CD4-positive, alpha-beta T cell treated with Interferon gamma for 1 hour (primary cell): ENCODE measurements around the gene KCNK1.
"Not testable (repeated sequence)": the region's sequence is repeated elsewhere in the genome, so short reads cannot be mapped to it uniquely, and the experiment has no call there.

Experiments
- DNase-seq: peaks from one replicate; pipeline ENCODE4 v3.0.0-alpha.2; 2020

KCNK1 gene

DNA sequence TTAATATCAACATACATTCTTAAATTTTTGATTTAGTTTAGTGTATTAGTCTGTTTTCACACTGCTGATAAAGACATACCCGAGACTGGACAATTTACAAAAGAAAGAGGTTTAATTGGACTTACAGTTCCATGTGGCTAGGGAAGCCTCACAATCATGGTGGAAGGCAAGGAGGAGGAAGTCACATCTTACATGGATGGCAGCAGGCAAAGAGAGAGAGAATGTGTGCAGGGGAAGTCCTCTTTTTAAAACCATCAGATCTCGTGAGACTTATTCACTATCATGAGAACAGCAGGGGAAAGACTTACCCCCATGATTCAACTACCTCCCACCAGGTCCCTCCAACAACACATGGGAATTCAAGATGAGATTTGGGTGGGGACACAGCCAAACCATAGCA is 56.5 kb downstream of the KCNK1 start:
- not testable (repeated sequence) for DNase-seq

GRCh38 chr1:233671286-233671685 is 57.4 kb downstream of the KCNK1 start:
- DNase-seq: no peak

- DNase-seq: no peak
Measured at GRCh38 chr1:233672732-233673131, 58.8 kb downstream of the KCNK1 start.

DNA sequence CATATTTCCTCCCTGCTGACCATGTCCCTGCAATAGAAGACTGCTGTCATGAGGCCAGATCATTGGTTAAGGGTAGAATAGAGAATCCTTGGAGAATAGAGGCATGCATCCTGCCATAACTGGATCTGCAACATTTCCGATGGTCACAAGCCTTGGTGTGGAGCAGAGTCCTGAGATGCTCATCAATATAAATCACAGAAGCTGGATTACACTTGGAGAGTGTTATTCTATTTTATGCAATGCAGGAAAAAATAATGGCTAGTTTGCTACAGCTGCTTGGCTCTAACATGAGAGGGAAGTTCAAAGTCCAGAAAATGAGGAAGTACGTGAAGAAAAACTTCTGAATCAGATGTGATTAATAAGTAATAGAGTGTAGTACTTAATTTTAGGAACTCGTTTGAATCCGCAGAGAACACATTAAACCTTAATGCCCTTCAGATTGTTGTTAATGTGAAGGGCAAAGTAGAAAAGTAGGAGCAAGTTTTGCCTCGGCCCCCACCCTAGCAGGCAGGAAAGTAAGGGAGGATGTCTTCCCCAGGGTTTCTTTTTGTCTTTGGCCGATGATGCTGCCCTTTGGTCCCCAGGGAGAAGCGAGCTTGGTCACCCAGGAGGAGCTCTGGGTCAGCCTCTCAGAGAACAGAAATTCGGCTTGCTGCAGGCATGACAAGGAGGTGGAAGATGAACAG is 59.5 kb downstream of the KCNK1 start:
- DNase-seq: no peak

DNA sequence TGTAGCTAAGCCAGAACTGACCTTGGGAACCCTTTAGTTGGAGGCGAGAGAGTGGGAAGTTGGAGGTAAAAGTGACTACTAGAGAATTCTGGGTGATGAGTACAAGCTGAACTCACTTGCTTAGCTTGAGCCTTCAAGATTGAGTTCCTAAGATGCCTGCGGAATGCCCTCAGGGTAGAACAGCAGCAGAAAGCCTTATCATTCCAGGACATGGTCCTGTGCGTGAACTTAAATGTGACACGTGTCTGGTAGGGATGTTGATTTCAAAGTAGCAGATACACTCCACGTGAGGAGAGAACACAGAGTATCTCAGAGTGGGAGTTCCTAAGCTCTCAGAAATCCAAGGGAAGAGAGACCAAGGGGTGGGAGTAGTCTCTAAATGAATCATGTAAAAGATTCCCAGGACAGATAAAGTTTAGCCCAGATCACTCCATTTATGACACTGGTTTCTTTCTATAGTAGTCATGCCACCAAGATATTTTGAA is 60.1 kb downstream of the KCNK1 start:
- no peak for DNase-seq

DNA sequence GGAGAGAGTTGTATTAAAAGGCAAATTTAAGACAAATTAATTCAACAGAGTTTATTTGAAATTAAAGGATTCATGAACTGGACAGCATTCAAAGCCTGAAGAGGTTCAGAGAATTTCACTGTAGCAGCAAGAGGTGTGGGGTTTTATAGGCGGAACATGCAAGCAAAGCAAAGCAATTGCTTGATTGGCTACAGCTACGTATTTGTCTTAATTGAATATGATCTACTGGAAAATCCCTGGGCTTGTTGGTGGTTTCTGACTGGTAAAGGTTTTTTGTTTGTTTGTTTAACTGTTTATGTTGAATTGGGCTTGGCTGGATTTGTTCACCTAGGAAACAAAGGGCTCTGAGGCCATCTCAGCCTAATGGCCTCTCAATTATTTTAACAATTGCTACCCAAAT is 61.5 kb downstream of the KCNK1 start:
- no peak for DNase-seq

GRCh38 chr1:233675893-233676292 is 62.0 kb downstream of the KCNK1 start:
- no peak for DNase-seq

DNA sequence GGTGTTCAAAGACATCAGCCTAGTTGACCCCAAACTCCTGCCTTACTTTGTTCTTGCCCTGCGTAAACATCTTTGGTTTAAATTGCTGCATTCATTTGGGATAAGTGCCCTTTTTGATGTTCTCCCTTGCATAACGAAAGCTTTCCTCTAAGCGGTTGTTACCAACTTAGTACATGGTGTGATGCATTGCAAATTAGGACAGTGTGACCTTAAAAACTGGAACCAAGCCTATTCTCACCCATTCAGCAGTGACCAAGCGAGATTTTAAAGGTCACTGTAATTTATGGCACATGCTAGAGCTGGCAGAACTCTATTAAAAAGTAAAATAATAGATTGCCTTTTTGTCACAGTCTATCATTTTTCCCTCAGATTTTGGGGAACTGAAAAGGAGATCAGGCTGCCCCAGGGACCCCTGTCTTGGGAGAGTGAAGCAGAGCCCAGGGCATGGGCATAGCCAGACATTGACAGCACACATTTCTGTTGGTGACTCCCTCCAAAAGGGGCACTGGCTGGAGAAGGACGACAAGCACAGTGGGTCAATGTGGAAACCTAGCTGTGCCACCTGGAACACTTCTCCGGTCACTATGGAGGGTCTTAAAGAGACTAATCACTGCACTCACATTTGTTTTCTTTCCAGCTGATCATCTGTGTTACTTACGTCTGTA is 63.9 kb downstream of the KCNK1 start:
- no peak for DNase-seq

- DNase-seq: no peak
Measured at GRCh38 chr1:233679030-233679429, 65.1 kb downstream of the KCNK1 start.

- DNase-seq: no peak
Measured at GRCh38 chr1:233679591-233680373, 65.9 kb downstream of the KCNK1 start.

DNA sequence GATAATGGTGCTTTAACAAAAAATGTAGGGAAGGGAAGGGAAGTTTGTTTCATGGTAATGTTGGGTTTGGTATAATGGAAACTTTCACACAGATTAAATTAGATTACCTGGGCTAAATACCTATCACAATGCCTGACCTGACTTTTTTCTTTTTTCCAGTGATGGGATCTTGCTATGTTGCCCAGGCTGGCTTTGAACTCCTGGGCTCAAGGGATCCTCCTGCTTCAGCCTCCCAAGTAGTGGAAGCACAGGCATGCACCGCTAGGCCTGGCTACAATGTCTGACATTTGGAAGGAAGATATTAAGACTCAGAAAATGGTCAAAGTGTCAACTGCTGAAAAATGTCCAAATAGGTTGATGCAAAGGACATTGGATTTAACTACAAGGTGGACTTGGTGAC is 67.4 kb downstream of the KCNK1 start:
- DNase-seq: no peak

DNA sequence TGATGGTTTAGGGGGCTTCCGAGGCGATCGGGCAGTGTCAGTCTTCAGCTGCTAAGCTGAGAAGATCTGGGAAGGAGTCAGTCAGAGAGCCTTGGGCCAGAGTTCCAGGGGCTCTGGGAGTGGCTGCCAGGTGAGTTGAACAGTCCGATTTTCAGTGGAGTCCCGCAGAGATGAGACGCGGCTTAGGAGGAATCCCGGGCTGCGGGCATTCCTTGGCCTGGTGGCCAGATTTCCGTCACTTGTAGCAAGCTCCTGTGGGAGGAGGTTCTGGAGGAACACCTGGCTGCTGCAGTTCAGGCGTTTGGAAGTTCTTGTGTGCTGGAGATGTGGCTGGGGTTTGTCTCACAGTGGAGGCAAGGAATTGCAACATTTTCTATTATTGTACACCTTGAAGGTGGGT is 72.7 kb downstream of the KCNK1 start:
- not testable (repeated sequence) for DNase-seq

DNA sequence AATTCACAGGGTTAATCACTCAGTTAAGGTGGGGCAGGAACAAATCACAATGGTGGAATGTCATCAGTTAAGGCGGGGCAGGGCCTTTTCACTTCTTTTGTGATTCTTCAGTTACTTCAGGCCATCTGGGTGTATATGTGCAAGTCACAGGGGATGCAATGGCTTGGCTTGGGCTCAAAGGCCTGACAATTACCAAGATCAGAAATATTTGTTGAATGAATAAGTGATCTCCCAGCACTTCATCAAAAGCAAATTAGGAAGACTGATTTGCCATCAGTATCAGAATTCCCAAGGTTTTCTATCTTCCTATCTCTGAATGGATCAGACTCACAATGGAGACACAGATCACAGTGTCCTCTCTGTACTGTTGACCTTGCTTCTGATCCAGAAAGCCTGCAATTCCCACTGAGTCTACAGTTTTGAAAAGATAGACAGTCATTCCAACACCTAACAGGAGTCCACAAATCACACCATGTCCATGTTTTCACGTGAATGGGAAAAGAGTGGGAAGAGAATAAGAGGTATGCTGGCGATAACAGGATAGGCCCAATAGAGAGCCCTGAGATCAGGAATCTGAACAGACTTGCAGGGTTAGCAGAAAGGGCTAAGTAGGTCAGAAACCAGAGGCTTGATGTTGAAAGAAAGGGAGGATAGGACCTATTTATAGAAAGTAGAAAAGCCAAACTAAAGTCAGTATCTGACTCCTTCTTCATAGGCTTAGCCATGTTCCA is 75.3 kb downstream of the KCNK1 start:
- DNase-seq: no peak

- no peak for DNase-seq
Measured at GRCh38 chr1:233689748-233690254, 75.9 kb downstream of the KCNK1 start.

DNA sequence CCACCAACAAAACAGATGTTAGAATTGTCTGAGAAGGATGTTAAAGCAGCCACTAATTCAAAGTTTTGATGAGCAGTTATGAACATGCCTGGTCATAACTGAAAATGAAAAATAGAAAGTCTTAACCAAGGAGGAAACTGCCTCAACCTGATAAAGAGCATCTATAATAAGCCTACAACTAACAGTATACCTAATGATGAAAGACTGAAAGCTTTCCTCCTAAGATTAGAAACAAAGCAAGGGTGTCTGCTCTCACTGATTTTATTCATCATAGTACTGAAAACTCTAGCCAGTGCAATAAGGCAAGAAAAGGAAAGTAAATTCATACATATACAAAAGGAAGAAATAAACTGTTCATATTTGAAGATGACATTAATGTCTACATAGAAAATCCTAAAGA is 82.0 kb downstream of the KCNK1 start:
- no peak for DNase-seq

- no peak for DNase-seq
Measured at GRCh38 chr1:233700338-233700737, 86.4 kb downstream of the KCNK1 start.

DNA sequence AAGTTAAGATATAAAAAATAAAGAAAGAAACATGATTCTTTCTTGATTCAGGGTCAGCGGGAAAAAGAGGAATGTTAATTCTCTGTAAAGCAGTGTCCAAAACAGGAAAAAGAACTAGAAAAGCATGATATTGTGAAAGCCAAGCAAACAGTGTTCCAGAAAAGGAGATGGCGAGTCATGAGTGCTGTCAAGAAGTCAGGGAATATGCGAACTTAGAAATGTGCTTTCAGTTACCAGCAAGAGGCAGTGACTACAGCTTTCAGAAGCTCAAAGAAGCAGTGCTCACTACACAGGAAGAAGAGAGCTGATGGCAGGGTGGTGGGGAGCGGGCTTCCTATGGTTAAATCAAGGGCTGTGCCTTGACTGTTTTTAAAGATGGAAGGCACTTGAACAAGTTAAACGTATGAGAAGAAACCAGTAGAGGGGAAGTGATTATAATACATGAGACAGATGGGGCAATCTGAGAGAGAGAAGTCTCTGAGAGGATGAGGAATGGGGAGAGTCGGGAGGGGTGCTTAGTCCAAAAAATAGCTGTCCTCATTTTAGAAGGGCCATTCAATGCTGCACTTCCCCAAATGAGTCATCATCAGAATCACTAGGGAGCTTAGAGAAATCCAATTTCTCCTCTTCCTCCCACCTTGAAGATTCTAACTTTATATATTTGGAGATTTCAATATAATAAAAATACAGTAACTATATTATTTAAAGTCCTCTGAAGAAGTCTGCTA is 90.4 kb downstream of the KCNK1 start:
- DNase-seq: no peak

- no peak for DNase-seq
Measured at GRCh38 chr1:233704898-233705723, 91.2 kb downstream of the KCNK1 start.

DNA sequence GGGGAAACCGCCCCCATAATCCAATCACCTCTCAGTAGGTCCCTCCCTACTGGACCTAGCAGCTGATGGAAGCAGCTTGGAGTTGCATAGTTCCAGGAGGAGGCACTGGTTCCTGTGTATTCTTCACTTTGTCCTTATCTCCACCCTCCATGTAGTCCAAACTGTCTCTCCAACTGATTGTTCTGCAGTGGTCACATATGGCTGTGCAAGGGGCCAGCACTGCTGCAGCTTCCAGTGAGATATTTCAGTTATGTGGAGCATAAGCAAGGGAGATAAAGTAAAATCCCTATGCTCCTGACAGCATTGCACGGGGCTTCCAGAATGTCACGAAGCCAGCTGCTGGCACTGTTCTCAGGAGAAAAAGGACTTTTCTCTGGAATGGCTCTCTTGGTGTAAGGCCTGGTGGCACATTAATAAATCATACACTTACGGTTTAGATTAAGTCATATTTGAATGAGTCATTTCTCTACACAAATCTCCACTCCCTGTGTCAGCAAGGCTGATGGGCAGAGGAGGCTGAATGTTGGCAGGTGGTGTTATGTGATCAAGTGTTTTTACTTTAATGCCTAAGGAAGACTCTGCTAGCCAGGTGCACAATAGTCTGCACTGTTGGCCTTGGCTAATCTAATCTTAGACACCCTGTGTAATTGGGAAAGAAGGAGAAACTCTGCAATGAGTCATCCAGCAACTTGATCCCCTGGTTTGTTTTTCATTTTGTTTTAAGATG is 93.4 kb downstream of the KCNK1 start:
- DNase-seq: no peak
